ENCODE measurements around the gene ADCY1. TPM values are rescaled to one million over a fixed set of nuclear protein-coding genes. Genes with fewer than 3 reads are reported as not detected.

The ADCY1 gene
- polyA plus RNA-seq, 1 experiment: 0.15 TPM

DNA sequence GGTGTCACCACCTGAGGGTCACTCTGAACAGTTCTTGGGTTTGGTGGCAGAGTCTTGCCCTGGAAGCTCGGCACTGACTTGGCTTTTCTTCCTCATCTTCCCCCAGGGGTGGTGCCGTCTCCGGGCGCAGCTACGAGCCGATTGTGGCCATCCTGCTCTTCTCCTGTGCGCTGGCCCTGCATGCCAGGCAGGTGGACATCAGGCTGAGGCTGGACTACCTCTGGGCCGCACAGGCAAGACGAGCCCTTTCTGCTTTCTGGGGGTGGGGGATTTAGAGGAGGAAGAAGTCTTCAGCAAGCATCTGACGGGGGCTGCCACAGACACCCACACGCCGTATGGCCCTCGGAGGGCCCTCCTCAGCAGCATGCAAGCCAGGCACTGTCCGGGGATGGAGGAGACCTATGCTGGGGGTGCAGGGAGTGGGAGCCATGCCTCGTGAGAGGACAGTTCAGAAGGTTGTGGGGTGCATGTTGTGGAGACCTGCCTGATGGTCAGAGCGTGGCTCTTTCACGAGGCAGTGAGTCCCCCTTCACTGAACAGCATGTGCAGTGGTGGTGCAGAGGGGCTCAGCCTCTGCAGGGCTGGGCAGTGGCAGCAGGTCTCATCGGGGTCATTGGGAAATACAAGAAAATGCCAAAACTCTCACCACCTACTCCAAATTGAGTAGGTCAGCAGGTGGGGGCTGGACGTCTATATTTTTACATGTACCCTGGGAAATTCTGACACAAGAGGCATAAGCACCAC is 112.4 kb downstream of the ADCY1 start:
- ChIA-PET POLR2A (no interaction called here), CTCF (interaction anchor here (0.6 kb wide), 1 partner anchor 9 kb away, joined by 4 read pairs; no protein-coding TSS in a partner anchor)
- Histone ChIP-seq H3K4me3 (ENCODE audit: low read depth, low read length) (no peak overlapping the region), H3K9me3 (ENCODE audit: control insufficient read depth, insufficient read depth, low read length) (peaks cover 3% of the 10 kb centered on the region; the same call in 1 of the 2 replicates), H3K27ac (ENCODE audit: low read depth, low read length) (no peak overlapping the region), H3K27me3 (ENCODE audit: control insufficient read depth, insufficient read depth, low read length) (no peaks in the 10 kb centered on the region)
- TF ChIP-seq, protein P1, sequence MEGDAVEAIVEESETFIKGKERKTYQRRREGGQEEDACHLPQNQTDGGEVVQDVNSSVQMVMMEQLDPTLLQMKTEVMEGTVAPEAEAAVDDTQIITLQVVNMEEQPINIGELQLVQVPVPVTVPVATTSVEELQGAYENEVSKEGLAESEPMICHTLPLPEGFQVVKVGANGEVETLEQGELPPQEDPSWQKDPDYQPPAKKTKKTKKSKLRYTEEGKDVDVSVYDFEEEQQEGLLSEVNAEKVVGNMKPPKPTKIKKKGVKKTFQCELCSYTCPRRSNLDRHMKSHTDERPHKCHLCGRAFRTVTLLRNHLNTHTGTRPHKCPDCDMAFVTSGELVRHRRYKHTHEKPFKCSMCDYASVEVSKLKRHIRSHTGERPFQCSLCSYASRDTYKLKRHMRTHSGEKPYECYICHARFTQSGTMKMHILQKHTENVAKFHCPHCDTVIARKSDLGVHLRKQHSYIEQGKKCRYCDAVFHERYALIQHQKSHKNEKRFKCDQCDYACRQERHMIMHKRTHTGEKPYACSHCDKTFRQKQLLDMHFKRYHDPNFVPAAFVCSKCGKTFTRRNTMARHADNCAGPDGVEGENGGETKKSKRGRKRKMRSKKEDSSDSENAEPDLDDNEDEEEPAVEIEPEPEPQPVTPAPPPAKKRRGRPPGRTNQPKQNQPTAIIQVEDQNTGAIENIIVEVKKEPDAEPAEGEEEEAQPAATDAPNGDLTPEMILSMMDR (IDR thresholded peaks at IDR 0.05; ENCODE audit: low read depth, low read length): no peak
- DNase-seq (ENCODE audit: low read depth, low spot score): no peak

DNA sequence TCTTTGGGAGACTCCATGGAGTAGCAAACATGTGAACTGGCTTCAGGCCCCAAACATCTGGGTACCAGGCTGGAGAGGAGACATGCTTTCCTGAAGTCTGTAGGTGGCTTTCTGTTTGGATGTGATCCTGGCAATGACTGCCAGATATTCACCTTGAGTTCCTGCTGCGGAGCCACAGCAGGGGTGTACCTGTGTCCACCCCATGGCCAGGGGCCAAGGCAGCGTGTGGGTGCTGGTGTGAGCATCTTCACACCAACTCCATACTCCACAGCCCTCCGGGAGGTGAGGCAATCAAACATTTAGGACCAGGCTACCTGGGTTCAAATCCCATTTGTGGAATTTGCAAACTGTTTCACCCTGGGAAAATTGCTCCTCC is 113.0 kb downstream of the ADCY1 start:
- Histone ChIP-seq H3K4me3 (ENCODE audit: low read depth, low read length) (no peak overlapping the region), H3K27ac (ENCODE audit: low read depth, low read length) (no peak overlapping the region), H3K27me3 (ENCODE audit: control insufficient read depth, insufficient read depth, low read length) (no peaks in the 10 kb centered on the region), H3K9me3 (ENCODE audit: control insufficient read depth, insufficient read depth, low read length) (peaks cover 3% of the 10 kb centered on the region; the same call in 1 of the 2 replicates)
- ChIA-PET POLR2A (no interaction called here), CTCF (no interaction called here)
- TF ChIP-seq, protein P1 (IDR thresholded peaks at IDR 0.05; ENCODE audit: low read depth, low read length): no peak
- DNase-seq (ENCODE audit: low read depth, low spot score): no peak

DNA sequence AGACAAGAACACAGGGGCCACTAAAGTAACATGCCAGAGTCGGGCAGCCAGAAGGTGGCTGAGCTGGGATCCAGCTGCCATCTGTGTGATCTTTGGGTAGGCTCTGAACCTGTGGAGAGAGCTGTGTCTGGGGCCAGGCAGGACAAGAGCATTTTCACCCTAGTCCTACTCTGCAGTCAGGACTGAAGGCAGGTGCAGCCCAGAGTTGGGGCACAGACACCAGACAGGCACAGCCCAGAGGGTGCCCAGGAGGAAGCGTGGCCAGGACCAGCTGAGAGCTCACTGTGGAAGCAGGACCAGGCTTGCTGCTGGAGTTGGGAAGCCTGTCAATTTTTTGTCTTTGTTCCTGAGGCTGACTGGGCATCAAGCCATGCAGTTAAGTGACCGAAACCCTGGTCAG is 113.6 kb downstream of the ADCY1 start:
- Histone ChIP-seq H3K27me3 (ENCODE audit: control insufficient read depth, insufficient read depth, low read length) (no peaks in the 10 kb centered on the region), H3K9me3 (ENCODE audit: control insufficient read depth, insufficient read depth, low read length) (peaks cover 3% of the 10 kb centered on the region; the same call in 1 of the 2 replicates), H3K27ac (ENCODE audit: low read depth, low read length) (no peak overlapping the region), H3K4me3 (ENCODE audit: low read depth, low read length) (no peak overlapping the region)
- ChIA-PET POLR2A (no interaction called here), CTCF (no interaction called here)
- DNase-seq (ENCODE audit: low read depth, low spot score): no peak
- TF ChIP-seq, protein P1 (IDR thresholded peaks at IDR 0.05; ENCODE audit: low read depth, low read length): no peak

DNA sequence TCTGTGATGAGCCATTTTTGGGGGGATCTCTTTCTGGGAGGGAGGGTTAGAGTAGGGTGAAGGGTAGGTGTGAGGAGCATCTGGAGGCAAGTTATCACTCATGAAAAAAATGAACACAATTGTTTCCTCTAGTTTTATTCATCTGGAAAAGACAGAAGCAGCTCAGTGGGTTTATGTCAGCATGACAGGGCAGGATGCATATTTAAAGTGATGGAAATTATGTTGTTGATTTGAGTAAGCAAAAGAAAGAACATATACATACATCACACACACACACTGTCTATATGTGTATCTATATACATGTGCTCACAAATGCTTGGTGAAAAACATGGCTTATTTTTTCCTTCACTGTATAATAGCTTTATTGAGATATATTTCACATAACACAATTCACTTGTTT is 114.2 kb downstream of the ADCY1 start:
- Histone ChIP-seq H3K4me3 (ENCODE audit: low read depth, low read length) (no peak overlapping the region), H3K27ac (ENCODE audit: low read depth, low read length) (no peak overlapping the region), H3K27me3 (ENCODE audit: control insufficient read depth, insufficient read depth, low read length) (no peaks in the 10 kb centered on the region), H3K9me3 (ENCODE audit: control insufficient read depth, insufficient read depth, low read length) (peaks cover 3% of the 10 kb centered on the region; the same call in 1 of the 2 replicates)
- DNase-seq (ENCODE audit: low read depth, low spot score): no peak
- POLR2A ChIA-PET: no interaction called here
- TF ChIP-seq, protein P1 (IDR thresholded peaks at IDR 0.05; ENCODE audit: low read depth, low read length): no peak
- CTCF ChIA-PET: no interaction called here

DNA sequence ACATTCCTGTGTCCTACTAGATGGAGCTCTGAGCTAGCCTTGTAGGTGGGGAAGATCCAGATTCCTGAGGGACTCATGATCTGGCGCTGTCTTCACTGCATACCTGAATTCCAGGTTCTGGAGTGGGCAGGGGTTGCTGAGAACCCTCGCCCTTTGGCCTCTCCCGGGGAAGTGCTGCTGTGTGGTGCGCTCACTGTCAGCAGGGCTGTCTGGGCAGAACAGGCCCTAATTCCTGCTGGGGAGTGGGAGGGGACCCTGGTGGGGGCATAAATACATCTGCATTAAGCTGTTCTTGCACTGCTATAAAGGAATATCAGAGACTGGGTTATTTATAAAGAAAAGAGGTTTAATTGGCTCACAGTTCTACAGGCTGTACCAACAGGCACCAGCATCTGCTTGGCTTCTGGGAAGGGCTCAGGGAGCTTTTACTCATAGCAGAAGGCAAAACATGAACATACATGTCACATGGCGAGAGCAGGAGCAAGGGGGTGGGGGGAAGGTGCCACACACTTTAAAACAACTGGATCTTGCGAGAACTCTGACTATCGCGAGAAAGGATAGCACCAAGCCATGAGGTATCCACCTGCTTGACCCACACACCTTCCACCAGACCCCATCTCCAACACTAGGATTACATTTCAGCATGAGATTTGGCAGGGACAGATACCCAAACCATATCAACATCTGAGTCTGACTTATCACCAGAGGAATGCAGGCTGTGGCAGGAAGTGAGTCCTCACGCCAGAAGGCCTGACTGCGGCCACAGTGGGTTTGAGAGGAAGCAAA is 115.0 kb downstream of the ADCY1 start:
- POLR2A ChIA-PET: no interaction called here
- DNase-seq (ENCODE audit: low read depth, low spot score): peak; percentile 71
- Histone ChIP-seq H3K27me3 (ENCODE audit: control insufficient read depth, insufficient read depth, low read length) (no peaks in the 10 kb centered on the region), H3K27ac (ENCODE audit: low read depth, low read length) (peak overlapping the region; percentile 83), H3K4me3 (ENCODE audit: low read depth, low read length) (no peak overlapping the region), H3K9me3 (ENCODE audit: control insufficient read depth, insufficient read depth, low read length) (peaks cover 3% of the 10 kb centered on the region; the same call in 1 of the 2 replicates)
- CTCF ChIA-PET: no interaction called here
- TF ChIP-seq, protein P1 (IDR thresholded peaks at IDR 0.05; ENCODE audit: low read depth, low read length): no peak

Data from AG04450 (cell line).